ENCODE data around the gene INSC.

The INSC gene

GRCh38 chr11:15072551-15073143 lies 42.1 kb upstream of the INSC start:
- no peak for ATAC-seq
- TF ChIP-seq TSHZ2 (CRISPR knock-in tag; IDR thresholded peaks at IDR 0.05) (no peak), ESRRG (CRISPR knock-in tag; IDR thresholded peaks at IDR 0.05) (no peak), GLIS3 (CRISPR knock-in tag; IDR thresholded peaks at IDR 0.05) (no peak), ISL1 (CRISPR knock-in tag; IDR thresholded peaks at IDR 0.05) (no peak), RARB (CRISPR knock-in tag; IDR thresholded peaks at IDR 0.05) (no peak)
- TF ChIP-seq, protein P1, sequence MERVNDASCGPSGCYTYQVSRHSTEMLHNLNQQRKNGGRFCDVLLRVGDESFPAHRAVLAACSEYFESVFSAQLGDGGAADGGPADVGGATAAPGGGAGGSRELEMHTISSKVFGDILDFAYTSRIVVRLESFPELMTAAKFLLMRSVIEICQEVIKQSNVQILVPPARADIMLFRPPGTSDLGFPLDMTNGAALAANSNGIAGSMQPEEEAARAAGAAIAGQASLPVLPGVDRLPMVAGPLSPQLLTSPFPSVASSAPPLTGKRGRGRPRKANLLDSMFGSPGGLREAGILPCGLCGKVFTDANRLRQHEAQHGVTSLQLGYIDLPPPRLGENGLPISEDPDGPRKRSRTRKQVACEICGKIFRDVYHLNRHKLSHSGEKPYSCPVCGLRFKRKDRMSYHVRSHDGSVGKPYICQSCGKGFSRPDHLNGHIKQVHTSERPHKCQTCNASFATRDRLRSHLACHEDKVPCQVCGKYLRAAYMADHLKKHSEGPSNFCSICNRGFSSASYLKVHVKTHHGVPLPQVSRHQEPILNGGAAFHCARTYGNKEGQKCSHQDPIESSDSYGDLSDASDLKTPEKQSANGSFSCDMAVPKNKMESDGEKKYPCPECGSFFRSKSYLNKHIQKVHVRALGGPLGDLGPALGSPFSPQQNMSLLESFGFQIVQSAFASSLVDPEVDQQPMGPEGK (CRISPR knock-in tag; IDR thresholded peaks at IDR 0.05; ENCODE audit: borderline replicate concordance), result no peak
- TF ChIP-seq, protein P2, sequence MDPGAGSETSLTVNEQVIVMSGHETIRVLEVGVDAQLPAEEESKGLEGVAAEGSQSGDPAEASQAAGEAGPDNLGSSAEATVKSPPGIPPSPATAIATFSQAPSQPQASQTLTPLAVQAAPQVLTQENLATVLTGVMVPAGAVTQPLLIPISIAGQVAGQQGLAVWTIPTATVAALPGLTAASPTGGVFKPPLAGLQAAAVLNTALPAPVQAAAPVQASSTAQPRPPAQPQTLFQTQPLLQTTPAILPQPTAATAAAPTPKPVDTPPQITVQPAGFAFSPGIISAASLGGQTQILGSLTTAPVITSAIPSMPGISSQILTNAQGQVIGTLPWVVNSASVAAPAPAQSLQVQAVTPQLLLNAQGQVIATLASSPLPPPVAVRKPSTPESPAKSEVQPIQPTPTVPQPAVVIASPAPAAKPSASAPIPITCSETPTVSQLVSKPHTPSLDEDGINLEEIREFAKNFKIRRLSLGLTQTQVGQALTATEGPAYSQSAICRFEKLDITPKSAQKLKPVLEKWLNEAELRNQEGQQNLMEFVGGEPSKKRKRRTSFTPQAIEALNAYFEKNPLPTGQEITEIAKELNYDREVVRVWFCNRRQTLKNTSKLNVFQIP (CRISPR knock-in tag; IDR thresholded peaks at IDR 0.05; ENCODE audit: borderline replicate concordance, low read depth), result no peak

DNA sequence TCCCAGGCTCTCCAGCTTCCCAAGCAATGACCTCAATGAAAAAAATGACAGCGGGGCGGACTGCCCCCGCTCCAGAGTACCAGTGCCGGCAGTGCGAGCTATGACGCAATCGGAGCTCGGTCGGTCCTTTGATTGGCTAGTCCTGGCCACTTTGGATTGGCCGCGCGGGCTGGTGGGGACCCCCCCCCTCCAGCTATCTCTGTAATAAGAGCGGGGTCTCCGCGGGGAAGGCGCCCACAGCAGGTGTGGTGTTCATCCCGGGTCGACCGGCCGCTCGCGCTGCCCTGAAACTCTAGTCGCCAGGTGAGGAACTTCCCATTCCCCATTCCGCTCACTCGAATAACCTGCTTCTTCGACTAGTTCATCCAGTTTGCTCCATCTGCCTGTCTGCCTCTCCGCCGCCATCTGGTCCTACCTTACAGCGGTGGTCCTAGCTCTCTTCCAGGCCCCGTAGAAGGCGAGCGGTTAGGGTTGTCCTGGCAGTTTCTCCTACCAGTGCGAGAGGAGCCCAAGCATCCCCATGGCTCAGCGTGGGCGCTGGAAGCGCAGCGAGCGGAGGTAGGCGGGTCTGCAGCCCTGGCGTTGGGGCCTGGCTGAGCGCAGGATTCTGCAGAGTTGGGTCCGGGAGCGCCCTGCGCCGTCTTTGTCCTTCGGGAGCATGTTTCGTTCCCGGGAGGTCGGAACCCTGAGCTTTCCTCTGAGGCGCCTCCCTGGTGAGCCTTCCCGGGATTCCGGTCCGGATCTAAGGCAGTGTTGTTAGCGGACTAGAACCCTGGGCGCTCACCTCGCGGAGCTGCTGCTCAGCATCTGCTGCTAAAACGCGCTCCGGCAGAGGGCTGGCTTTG lies 41.1 kb upstream of the INSC start, which contains the start of gene CALCB:
TSS of gene CALCB (plus strand) at position 233 of the 845 bp plus-strand sequence. CDS start 1,126 bp downstream, outside the sequence.
- no peak for TF ChIP-seq CSDC2 (CRISPR knock-in tag; IDR thresholded peaks at IDR 0.05)
- ATAC-seq, result peak; percentile 67

- TF ChIP-seq CSRNP3 (CRISPR knock-in tag; IDR thresholded peaks at IDR 0.05) (no peak), TSHZ2 (CRISPR knock-in tag; IDR thresholded peaks at IDR 0.05) (peak; percentile 58; the same call in 1 of the 2 replicates), PPARA (CRISPR knock-in tag; IDR thresholded peaks at IDR 0.05; ENCODE audit: borderline replicate concordance) (no peak), ZFP3 (CRISPR knock-in tag; IDR thresholded peaks at IDR 0.05) (peak; percentile 63; the same call in 1 of the 2 replicates)
- peak; percentile 96 for ATAC-seq
These were observed 40.2 kb upstream of the INSC start for GRCh38 chr11:15074206-15075161.

GRCh38 chr11:15075162-15075526 lies 39.6 kb upstream of the INSC start:
- TF ChIP-seq ESRRG (CRISPR knock-in tag; IDR thresholded peaks at IDR 0.05) (no peak), GLIS3 (CRISPR knock-in tag; IDR thresholded peaks at IDR 0.05) (no peak), CSDC2 (CRISPR knock-in tag; IDR thresholded peaks at IDR 0.05) (no peak), OSR1 (CRISPR knock-in tag; IDR thresholded peaks at IDR 0.05) (no peak), RARB (CRISPR knock-in tag; IDR thresholded peaks at IDR 0.05) (no peak)
- no peak for ATAC-seq
